KMS-11 (cell line): Measurements from ENCODE around the gene KCND2.

Source experiments
- H2AFZ ChIP-seq: fragments of 200-600 bp; sonication (generic); 2 replicates; pipeline ENCODE4 v1.6.1; 2016; ENCODE audit warnings: antibody characterized with exemption, mixed run types, low read depth
- H3K27ac ChIP-seq: fragments of 200-600 bp; sonication (generic); 2 replicates; pipeline ENCODE4 v1.6.1; 2016; ENCODE audit warnings: mild to moderate bottlenecking, mixed run types
- H3K27me3 ChIP-seq: fragments of 200-600 bp; sonication (generic); 2 replicates; pipeline ENCODE4 v1.6.1; 2017; ENCODE audit warnings: mild to moderate bottlenecking, low read depth, mixed run types, moderate library complexity; ENCODE audit not compliant: insufficient read depth
- H3K36me3 ChIP-seq: fragments of 200-600 bp; sonication (generic); 2 replicates; pipeline ENCODE4 v1.6.1; 2017; ENCODE audit warnings: mild to moderate bottlenecking, mixed run types; ENCODE audit not compliant: insufficient read depth
- H3K4me1 ChIP-seq: fragments of 200-600 bp; sonication (generic); 2 replicates; pipeline ENCODE4 v1.6.1; 2016; ENCODE audit warnings: mild to moderate bottlenecking, low read depth, mixed run types; ENCODE audit not compliant: poor library complexity, severe bottlenecking
- H3K4me2 ChIP-seq: fragments of 200-600 bp; sonication (generic); 2 replicates; pipeline ENCODE4 v1.7.0; 2016; ENCODE audit warnings: mild to moderate bottlenecking, mixed run types
- H3K4me3 ChIP-seq: fragments of 200-600 bp; sonication (generic); IDR thresholded peaks from 2 replicates; pipeline ENCODE4 v1.6.1; 2017; ENCODE audit warnings: low read depth, low read length, mixed read lengths; ENCODE audit not compliant: insufficient read depth
- H3K79me2 ChIP-seq: fragments of 200-600 bp; sonication (generic); 2 replicates; pipeline ENCODE4 v1.6.1; 2016; ENCODE audit warnings: low read depth, mixed run types; ENCODE audit not compliant: insufficient read depth
- H3K9ac ChIP-seq: fragments of 200-600 bp; sonication (generic); 2 replicates; pipeline ENCODE4 v1.6.1; 2016; ENCODE audit warnings: mild to moderate bottlenecking, mixed run types
- H4K20me1 ChIP-seq: fragments of 200-600 bp; sonication (generic); 2 replicates; pipeline ENCODE4 v1.6.1; 2016; ENCODE audit warnings: mild to moderate bottlenecking, mixed run types; ENCODE audit not compliant: insufficient read depth
- TF ChIP-seq, protein P1 (sequence below): fragments of 200-600 bp; sonication (generic); conservative IDR thresholded peaks from 2 replicates; pipeline ENCODE4 v1.6.1; 2017; ENCODE audit warnings: low read depth, mild to moderate bottlenecking, antibody characterized with exemption, low read length, moderate library complexity, mixed read lengths

The KCND2 gene

GRCh38 chr7:120421151-120421651, 148.2 kb downstream of the KCND2 start:
- Histone ChIP-seq H3K4me3 (no peak overlapping the region), H3K36me3 (no peaks in the 10 kb centered on the region), H3K79me2 (no peaks in the 10 kb centered on the region), H3K4me2 (no peak overlapping the region), H4K20me1 (no peaks in the 10 kb centered on the region), H3K27me3 (no peaks in the 10 kb centered on the region), H2AFZ (no peak overlapping the region), H3K4me1 (no peaks in the 10 kb centered on the region), H3K27ac (no peak overlapping the region), H3K9ac (no peak overlapping the region)
- TF ChIP-seq, protein P1, sequence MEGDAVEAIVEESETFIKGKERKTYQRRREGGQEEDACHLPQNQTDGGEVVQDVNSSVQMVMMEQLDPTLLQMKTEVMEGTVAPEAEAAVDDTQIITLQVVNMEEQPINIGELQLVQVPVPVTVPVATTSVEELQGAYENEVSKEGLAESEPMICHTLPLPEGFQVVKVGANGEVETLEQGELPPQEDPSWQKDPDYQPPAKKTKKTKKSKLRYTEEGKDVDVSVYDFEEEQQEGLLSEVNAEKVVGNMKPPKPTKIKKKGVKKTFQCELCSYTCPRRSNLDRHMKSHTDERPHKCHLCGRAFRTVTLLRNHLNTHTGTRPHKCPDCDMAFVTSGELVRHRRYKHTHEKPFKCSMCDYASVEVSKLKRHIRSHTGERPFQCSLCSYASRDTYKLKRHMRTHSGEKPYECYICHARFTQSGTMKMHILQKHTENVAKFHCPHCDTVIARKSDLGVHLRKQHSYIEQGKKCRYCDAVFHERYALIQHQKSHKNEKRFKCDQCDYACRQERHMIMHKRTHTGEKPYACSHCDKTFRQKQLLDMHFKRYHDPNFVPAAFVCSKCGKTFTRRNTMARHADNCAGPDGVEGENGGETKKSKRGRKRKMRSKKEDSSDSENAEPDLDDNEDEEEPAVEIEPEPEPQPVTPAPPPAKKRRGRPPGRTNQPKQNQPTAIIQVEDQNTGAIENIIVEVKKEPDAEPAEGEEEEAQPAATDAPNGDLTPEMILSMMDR = no peak

- H3K9ac ChIP-seq = no peak overlapping the region
- no peak overlapping the region for H3K4me2 ChIP-seq
- no peak overlapping the region for H2AFZ ChIP-seq
- H3K79me2 ChIP-seq = no peaks in the 10 kb centered on the region
- no peak overlapping the region for H3K4me3 ChIP-seq
- H3K4me1 ChIP-seq = no peaks in the 10 kb centered on the region
- TF ChIP-seq, protein P1 = no peak
- no peaks in the 10 kb centered on the region for H3K27me3 ChIP-seq
- H4K20me1 ChIP-seq = no peaks in the 10 kb centered on the region
- no peaks in the 10 kb centered on the region for H3K36me3 ChIP-seq
- H3K27ac ChIP-seq = no peak overlapping the region
Observed at GRCh38 chr7:120431016-120431415, 158.0 kb downstream of the KCND2 start.

DNA sequence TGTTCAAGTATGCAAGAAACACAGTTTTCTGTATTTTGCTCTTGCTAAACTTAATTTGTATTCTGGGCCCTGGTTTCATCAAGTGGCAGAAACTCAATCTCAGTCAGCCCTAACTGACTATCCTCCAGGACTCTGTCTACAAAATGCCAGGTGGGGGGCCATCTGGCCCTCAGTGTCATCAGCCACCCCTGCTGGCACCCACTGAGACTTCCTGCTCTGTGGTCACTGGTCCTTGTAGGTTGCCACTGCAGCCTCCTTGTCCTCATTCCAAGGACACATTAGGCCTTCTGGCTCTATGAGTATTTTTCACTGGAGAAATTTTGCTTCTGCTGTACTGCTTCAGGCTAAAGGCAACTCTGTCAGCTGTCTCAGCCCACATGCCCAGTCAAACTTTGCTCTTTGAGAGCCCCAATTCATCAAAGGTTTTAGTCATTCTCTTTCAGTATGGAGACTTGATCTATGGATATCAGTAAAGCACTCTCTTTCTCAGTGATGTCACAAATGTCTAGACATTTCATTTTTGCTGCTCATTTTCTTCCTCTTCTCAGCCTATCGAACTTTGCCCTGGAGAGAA, 163.6 kb downstream of the KCND2 start:
- no peak overlapping the region for H3K27ac ChIP-seq
- TF ChIP-seq, protein P1 = no peak
- no peak overlapping the region for H3K9ac ChIP-seq
- H3K79me2 ChIP-seq = no peaks in the 10 kb centered on the region
- no peaks in the 10 kb centered on the region for H3K36me3 ChIP-seq
- no peak overlapping the region for H3K4me3 ChIP-seq
- no peaks in the 10 kb centered on the region for H4K20me1 ChIP-seq
- H3K27me3 ChIP-seq = no peaks in the 10 kb centered on the region
- H3K4me1 ChIP-seq = no peaks in the 10 kb centered on the region
- H2AFZ ChIP-seq = no peak overlapping the region
- no peak overlapping the region for H3K4me2 ChIP-seq

- Histone ChIP-seq H4K20me1 (no peaks in the 10 kb centered on the region), H3K4me3 (no peak overlapping the region), H3K27me3 (no peaks in the 10 kb centered on the region), H3K27ac (no peak overlapping the region), H3K4me1 (no peaks in the 10 kb centered on the region), H3K9ac (no peak overlapping the region), H3K36me3 (no peaks in the 10 kb centered on the region), H3K4me2 (no peak overlapping the region), H3K79me2 (no peaks in the 10 kb centered on the region), H2AFZ (no peak overlapping the region)
- TF ChIP-seq, protein P1 = no peak
Observed at GRCh38 chr7:120441850-120442249, 168.9 kb downstream of the KCND2 start.
